Prostate gland (tissue), 2 donors: ENCODE results near the gene PRPF8.

ENCODE experiments used
- POLR2A ChIP-seq: fragments of 450-650 bp; IDR thresholded peaks from one replicate; pipeline ENCODE4 v1.6.1; 2016; ENCODE audit warnings: antibody characterized with exemption, mild to moderate bottlenecking
- POLR2AphosphoS5 ChIP-seq: sonication (generic); formaldehyde crosslinking; IDR thresholded peaks from one replicate; pipeline ENCODE4 v1.6.1; 2017; ENCODE audit warnings: antibody characterized with exemption
- TF ChIP-seq, protein P1 (sequence below), 4 experiments: fragments of 200-600 bp in 2 of 4; fragments of 450-650 bp in 2 of 4; sonication (generic) in 2 of 4; IDR thresholded peaks; 1 replicate in 3 of 4; 2 replicates in 1 of 4; pipeline ENCODE4 v1.5.1; 2016 to 2019; ENCODE audit warnings: antibody characterized with exemption in 4 of 4, mild to moderate bottlenecking in 2 of 4, moderate library complexity in 2 of 4

DNA sequence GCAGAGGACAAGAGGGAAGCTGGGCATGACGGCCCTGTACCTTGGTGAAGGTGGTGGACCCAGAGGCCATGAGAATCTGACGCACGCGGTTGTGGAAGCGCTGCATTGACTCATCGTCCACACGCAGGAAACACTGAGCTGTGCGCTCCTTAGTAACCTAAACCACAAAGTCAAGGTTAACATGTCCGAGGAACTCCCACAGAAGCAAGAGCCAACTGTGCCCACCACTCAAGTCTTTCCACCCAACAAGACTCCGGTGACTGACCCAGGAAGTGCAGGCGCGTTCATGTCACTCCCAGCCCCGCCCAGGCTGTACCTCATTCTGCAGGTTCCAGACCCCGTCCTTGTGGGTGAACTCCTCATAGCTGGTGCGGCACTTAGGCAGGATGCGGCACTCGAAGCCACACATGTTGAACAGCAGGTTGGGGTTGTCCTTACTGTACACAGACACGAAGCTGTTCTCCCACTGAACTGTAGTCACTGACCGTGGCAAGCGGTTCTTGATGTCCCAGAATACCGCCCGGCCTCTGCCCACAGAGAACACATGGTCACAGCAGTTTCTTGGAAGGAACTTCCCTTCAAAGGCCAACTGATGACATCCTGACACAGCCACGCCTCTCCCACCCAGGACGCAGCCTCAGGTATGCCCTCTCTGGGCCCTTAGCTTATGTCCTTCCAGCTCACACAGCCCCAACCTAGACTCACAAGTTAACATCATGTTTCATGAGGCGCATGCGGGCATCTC, 11.5 kb downstream of the PRPF8 start:
- TF ChIP-seq POLR2A (no peak), POLR2AphosphoS5 (no peak)
- TF ChIP-seq, protein P1, sequence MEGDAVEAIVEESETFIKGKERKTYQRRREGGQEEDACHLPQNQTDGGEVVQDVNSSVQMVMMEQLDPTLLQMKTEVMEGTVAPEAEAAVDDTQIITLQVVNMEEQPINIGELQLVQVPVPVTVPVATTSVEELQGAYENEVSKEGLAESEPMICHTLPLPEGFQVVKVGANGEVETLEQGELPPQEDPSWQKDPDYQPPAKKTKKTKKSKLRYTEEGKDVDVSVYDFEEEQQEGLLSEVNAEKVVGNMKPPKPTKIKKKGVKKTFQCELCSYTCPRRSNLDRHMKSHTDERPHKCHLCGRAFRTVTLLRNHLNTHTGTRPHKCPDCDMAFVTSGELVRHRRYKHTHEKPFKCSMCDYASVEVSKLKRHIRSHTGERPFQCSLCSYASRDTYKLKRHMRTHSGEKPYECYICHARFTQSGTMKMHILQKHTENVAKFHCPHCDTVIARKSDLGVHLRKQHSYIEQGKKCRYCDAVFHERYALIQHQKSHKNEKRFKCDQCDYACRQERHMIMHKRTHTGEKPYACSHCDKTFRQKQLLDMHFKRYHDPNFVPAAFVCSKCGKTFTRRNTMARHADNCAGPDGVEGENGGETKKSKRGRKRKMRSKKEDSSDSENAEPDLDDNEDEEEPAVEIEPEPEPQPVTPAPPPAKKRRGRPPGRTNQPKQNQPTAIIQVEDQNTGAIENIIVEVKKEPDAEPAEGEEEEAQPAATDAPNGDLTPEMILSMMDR (IDR thresholded peaks at IDR 0.05) = no peak
